Erythroblast (primary cell): Measurements from ENCODE around the gene DNAJB6.

Source experiments
- DNase-seq, 2 experiments: peaks; one replicate each; lab custom pipeline; 2025; lab: John Stamatoyannopoulos, UW
- GATA1 ChIP-seq: IDR thresholded peaks from 2 replicates; pipeline ENCODE4 v1.6.1; 2011; ENCODE audit warnings: low read depth, mild to moderate bottlenecking, control low read depth, low read length, moderate library complexity
- POLR2A ChIP-seq: IDR thresholded peaks from 2 replicates; pipeline ENCODE4 v1.6.1; 2011; ENCODE audit warnings: mild to moderate bottlenecking, low read length

The DNAJB6 gene

DNA sequence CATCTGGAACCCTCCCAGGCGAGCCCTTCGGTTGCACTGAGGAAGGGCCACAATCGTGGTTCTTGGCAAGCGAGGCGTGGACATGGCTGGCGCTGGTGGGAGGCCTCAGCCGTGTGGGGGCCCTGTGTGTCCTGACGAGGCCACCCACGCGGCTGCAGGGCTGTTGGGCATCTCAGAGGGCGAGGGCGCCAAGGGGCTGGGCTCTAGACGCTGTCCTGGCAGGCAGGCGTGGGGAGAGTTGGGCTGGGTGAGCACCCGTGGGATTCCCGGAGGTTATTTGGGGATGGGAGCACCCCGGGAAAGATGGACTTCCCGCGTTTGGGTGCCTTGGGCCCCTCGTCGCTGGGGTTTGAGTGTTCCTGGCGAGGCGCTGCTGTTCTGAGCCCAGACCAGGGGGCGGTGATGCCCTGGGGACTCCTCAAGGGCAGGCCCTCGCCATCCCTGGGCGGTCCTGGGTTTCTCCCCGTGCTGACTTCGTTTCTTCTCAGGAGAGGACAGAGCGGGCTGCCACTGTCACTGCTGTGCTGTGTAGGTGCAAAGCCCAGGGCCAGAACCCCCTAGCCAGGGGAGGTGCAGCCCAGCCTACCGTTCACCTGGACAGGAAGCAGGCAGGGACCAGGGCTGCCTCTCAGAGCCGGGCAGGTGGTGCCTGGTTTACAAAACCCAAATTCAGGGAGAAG, 87.2 kb downstream of the DNAJB6 start:
- DNase-seq, result no peak
- TF ChIP-seq GATA1 (no peak), POLR2A (no peak)

DNA sequence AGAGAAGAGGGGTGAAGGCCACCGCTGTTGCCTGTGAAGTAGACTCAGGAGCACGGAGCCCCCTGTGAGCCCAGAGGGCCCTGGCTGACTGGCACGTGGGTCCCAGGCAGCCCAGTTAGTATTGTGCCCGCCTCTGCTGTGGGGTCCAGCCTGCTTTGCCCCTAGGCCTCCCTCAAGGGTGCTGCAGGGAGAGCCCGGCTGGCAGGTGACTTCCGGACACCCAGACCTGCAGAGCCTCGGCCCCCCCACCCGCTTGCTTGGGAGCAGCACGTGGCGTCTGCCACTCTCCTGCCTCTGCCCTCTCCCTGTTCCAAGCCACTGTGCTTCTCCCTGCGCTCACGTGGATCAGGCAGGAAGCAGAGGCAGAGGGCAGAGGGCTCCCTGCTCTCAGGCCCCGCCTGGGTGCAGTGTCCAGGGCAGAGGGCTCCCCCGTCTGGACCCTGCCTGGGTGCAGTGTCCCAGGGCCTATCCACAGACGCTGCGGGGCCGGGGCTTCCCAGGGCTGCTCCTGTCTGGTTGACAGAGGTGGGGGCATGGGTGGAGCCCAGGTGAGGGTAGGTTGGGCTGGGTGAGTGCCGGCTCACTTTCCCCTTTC, 88.4 kb downstream of the DNAJB6 start:
- no peak for DNase-seq
- TF ChIP-seq GATA1 (no peak), POLR2A (no peak)

- no peak for DNase-seq
- TF ChIP-seq GATA1 (no peak), POLR2A (no peak)
These were observed 89.0 kb downstream of the DNAJB6 start for GRCh38 chr7:157425761-157426160.

GRCh38 chr7:157426463-157427301, 89.9 kb downstream of the DNAJB6 start:
- TF ChIP-seq POLR2A (no peak), GATA1 (no peak)
- DNase-seq, result no peak

- DNase-seq, result no peak
- TF ChIP-seq GATA1, result no peak
- no peak for TF ChIP-seq POLR2A
These were observed 91.2 kb downstream of the DNAJB6 start for GRCh38 chr7:157427811-157428553.

DNA sequence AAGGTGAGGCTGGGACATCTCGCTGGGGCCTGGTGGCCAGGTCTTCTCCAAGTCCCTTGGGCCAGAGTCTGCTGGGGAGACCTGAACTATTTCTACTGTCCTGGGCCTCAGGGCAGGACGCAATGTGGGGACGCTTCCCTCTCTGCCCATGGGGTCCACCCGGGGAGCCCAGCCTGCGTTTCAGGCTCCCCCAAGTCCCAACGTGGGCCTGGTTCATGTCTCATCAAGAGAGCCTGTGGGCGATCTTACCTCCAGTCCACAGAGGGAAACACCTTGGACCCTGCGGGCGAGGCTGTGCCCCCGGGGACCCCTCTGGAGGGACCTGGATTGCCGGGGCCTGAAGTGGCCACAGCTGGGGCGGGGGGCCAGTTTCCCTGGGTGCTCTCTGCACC, 91.7 kb downstream of the DNAJB6 start:
- no peak for DNase-seq
- TF ChIP-seq POLR2A (no peak), GATA1 (no peak)

GRCh38 chr7:157429001-157429679, 92.3 kb downstream of the DNAJB6 start:
- TF ChIP-seq GATA1 (no peak), POLR2A (no peak)
- DNase-seq, result no peak

- TF ChIP-seq POLR2A (no peak), GATA1 (no peak)
- no peak for DNase-seq
These were observed 92.9 kb downstream of the DNAJB6 start for GRCh38 chr7:157429680-157430224.

DNA sequence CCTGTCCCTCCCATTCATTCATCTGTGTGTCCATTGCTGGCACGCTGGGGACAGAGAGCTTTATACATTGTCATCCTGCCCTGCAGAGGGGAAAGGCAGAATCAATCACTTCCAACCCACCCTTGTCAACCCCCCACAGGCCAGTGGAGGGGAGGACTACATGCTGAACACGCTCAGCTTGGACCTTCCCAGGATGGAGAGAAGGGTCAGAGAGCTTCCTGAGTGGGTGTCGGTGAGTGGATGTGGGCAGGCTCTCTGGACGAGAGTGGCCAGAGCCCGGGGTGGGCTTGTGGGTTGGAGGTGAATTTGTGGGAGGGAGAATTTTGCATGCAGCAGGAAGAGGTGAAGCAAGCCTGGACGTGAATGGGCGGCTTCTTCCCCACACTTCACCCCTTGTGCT, 93.9 kb downstream of the DNAJB6 start:
- DNase-seq, result no peak
- TF ChIP-seq POLR2A, result no peak
- no peak for TF ChIP-seq GATA1

- no peak for DNase-seq
- TF ChIP-seq POLR2A (no peak), GATA1 (no peak)
These were observed 94.6 kb downstream of the DNAJB6 start for GRCh38 chr7:157431173-157431950.

DNA sequence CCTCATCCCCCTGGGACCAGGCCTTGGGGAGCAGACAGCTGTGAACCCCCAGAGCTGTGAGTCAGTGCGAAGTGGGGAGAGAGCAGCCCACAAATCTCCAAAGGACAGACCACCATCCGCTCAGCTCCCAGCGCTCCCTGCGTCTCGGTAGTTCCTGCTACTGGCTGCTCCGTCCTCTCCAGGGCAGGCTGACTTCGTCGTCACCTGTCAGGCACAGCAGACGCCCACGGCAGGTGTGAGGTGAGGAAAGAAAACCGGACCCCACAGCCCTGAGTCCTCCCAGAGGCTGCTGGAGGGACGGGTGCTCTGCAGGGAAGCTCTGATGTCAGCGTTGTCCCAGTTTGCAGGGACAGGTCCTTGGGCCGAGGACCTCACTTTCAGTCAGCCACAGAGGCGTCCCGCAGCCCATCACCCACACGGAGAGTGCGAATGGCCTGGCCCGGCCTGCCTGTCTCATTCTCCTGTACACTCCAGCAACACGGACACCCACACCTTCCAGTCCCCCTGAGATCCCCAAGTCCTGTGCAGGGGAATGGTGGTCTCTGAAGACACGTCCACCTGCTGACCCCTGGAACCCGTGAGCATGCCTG, 95.2 kb downstream of the DNAJB6 start:
- no peak for DNase-seq
- no peak for TF ChIP-seq GATA1
- no peak for TF ChIP-seq POLR2A

- TF ChIP-seq POLR2A (no peak), GATA1 (no peak)
- DNase-seq, result no peak
These were observed 95.7 kb downstream of the DNAJB6 start for GRCh38 chr7:157432541-157432956.
